ENCODE data around the gene AGER. TPM values are rescaled to one million over a fixed set of nuclear protein-coding genes. Genes with fewer than 3 reads are reported as not detected.
A peak's percentile ranks its signal among the peaks of the same experiment; 100 is the strongest.

Gene AGER
- total and polyA plus RNA-seq, 9 of the 15 experiments (the other 6 are each of a cell fraction or from before 2014, with no cell fraction given): 1.2 to 11.5 (median 4.1) TPM

GRCh38 chr6:32131439-32131948 lies 52.6 kb downstream of the AGER start (continued):
- TF ChIP-seq HMG20A (CRISPR knock-in tag; conservative IDR thresholded peaks at IDR 0.05) (no peak), ZBTB43 (CRISPR knock-in tag; IDR thresholded peaks at IDR 0.05) (no peak), ZNF695 (CRISPR knock-in tag; IDR thresholded peaks at IDR 0.05) (no peak), PCBP1 (IDR thresholded peaks at IDR 0.05; ENCODE audit: low read depth, low read length, poor library complexity, severe bottlenecking) (no peak), THRAP3 (IDR thresholded peaks at IDR 0.05; ENCODE audit: borderline replicate concordance) (no peak; the same call in 1 of the 2 replicates), SREBF2 (CRISPR knock-in tag; IDR thresholded peaks at IDR 0.05) (no peak), ZNF24 (IDR thresholded peaks at IDR 0.05) (peak; percentile 60; the same call in 1 of the 2 replicates), MEF2D (tag; conservative IDR thresholded peaks at IDR 0.05; ENCODE audit: low read depth) (peak; percentile 65; the same call in 1 of the 2 replicates), NEUROD1 (IDR thresholded peaks at IDR 0.05; ENCODE audit: borderline replicate concordance, low read depth, low read length, partially characterized antibody) (peak; percentile 70), MEIS2 (IDR thresholded peaks at IDR 0.05; ENCODE audit: partially characterized antibody) (peak; percentile 85), PATZ1 (CRISPR knock-in tag; IDR thresholded peaks at IDR 0.05; ENCODE audit: borderline replicate concordance) (no peak), SMARCB1 (IDR thresholded peaks at IDR 0.05; ENCODE audit: insufficient read length, low read depth) (peak; percentile 78), U2AF1 (optimal IDR thresholded peaks at IDR 0.05; ENCODE audit: low read depth, low read length) (no peak), SP1 (CRISPR knock-in tag; IDR thresholded peaks at IDR 0.05) (peak; percentile 24; the same call in 1 of the 2 replicates), CC2D1A (IDR thresholded peaks at IDR 0.05) (peak; percentile 100), GATA2 (CRISPR knock-in tag; IDR thresholded peaks at IDR 0.05) (peak; percentile 98), TCF7 (IDR thresholded peaks at IDR 0.05; ENCODE audit: borderline replicate concordance) (peak; percentile 81; the same call in 1 of the 2 replicates)
- TF ChIP-seq, protein P1, sequence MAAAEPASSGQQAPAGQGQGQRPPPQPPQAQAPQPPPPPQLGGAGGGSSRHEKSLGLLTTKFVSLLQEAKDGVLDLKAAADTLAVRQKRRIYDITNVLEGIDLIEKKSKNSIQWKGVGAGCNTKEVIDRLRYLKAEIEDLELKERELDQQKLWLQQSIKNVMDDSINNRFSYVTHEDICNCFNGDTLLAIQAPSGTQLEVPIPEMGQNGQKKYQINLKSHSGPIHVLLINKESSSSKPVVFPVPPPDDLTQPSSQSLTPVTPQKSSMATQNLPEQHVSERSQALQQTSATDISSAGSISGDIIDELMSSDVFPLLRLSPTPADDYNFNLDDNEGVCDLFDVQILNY (CRISPR knock-in tag; IDR thresholded peaks at IDR 0.05): no peak
- TF ChIP-seq, protein P2, sequence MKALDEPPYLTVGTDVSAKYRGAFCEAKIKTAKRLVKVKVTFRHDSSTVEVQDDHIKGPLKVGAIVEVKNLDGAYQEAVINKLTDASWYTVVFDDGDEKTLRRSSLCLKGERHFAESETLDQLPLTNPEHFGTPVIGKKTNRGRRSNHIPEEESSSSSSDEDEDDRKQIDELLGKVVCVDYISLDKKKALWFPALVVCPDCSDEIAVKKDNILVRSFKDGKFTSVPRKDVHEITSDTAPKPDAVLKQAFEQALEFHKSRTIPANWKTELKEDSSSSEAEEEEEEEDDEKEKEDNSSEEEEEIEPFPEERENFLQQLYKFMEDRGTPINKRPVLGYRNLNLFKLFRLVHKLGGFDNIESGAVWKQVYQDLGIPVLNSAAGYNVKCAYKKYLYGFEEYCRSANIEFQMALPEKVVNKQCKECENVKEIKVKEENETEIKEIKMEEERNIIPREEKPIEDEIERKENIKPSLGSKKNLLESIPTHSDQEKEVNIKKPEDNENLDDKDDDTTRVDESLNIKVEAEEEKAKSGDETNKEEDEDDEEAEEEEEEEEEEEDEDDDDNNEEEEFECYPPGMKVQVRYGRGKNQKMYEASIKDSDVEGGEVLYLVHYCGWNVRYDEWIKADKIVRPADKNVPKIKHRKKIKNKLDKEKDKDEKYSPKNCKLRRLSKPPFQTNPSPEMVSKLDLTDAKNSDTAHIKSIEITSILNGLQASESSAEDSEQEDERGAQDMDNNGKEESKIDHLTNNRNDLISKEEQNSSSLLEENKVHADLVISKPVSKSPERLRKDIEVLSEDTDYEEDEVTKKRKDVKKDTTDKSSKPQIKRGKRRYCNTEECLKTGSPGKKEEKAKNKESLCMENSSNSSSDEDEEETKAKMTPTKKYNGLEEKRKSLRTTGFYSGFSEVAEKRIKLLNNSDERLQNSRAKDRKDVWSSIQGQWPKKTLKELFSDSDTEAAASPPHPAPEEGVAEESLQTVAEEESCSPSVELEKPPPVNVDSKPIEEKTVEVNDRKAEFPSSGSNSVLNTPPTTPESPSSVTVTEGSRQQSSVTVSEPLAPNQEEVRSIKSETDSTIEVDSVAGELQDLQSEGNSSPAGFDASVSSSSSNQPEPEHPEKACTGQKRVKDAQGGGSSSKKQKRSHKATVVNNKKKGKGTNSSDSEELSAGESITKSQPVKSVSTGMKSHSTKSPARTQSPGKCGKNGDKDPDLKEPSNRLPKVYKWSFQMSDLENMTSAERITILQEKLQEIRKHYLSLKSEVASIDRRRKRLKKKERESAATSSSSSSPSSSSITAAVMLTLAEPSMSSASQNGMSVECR (CRISPR knock-in tag; IDR thresholded peaks at IDR 0.05): no peak; the same call in 1 of the 2 replicates
